GM19328 (cell line): Measurements from ENCODE around the gene PHLPP1.
"Not testable (repeated sequence)": the region's sequence is repeated elsewhere in the genome, so short reads cannot be mapped to it uniquely, and the experiment has no call there.

Experiments used
- ATAC-seq: cut with Tn5 transposase; IDR thresholded peaks from one replicate; pipeline ENCODE4 v1.9.1; 2021; ENCODE audit warnings: mild to moderate bottlenecking, moderate library complexity; ENCODE audit not compliant: unreplicated experiment

PHLPP1 gene

DNA sequence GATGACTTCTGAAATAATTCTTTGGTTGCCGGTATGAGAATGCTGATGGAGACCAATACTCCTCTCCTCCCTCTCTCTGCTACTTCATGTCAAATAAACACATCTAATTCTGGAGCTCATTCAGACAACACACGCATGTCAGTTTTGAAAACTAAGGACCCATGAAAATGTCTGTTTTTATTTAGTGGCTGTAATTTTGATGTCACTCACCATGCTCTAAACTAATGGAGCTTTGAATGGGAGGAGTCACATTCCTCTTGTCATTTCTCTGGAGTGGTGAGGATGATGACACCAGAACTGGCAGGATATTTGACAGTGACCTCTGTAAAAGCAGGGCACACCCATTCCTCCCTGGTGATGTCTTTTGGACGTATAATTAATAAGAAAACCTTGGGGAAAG, 163.0 kb downstream of the PHLPP1 start:
- ATAC-seq: no peak

DNA sequence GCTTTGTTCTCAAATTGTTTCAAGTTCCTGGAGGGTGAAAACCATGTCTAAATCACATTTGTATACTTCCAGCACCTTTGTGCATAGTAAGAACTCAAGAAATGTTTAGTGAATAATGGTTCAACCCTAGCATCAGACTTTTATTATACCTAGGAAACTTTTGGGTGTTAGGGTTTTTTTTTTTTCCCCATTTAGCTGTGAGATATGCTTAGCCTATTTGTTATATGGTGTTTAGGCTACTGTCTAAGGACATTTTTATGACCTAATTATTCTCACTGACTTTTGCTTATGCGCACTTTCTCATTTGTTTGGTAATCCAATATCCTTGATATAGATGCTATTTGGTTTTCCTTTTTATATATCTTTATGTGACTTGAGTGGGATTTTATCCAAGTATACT, 164.7 kb downstream of the PHLPP1 start:
- no peak for ATAC-seq

DNA sequence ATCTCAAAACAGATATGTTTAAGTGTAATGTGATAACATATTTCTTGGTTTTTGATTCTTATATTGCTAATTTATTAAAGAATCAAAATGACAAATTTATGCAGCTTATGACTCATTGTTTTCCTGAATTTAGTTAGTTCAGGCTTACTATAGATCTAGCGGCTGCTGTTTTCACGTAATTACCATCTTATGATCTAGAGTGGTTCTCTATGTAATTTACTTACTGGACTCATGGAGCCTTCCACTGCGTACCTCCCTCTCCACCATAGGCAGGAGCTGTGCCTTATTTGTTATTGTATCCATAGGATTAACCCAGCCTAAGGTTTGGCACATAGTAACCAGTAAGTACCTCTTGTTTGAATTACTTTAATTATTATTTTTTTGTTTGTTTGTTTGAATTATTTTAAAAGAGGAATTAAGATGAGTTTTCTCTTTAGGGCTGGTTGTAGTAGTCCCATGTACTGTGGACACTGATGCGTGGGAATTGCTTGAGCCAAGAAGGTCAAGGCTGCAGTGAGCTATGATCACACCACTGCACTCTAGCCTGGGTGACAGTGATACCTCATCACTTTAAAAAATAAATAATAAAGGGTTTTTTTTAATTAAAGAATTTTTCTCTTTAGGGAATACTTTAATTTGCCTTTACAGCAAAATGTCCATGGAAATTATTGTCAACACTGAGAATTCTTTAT, 165.5 kb downstream of the PHLPP1 start:
- no peak for ATAC-seq

GRCh38 chr18:62881509-62882016, 166.2 kb downstream of the PHLPP1 start:
- no peak for ATAC-seq

GRCh38 chr18:62883937-62884735, 168.8 kb downstream of the PHLPP1 start:
- no peak for ATAC-seq

DNA sequence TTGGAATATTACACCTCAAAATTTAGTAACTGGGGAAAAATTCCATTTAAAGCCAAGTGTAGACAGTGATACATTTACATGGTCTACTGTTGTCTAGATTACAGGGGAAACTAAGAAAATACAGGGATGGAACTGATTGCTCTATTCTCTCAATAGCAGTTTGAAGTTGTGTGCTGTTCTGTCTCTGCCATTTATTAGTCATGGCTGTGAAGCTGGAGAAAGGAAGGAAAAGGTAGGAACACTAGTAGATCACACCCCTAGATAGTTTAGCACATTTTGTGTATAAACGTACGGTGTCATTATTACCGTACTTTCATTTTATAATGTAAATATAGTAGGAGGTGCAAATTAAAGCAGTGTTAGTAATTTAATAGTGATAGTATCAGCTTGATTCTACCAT, 170.5 kb downstream of the PHLPP1 start:
- no peak for ATAC-seq

GRCh38 chr18:62894681-62895390, 179.5 kb downstream of the PHLPP1 start:
- no peak for ATAC-seq

DNA sequence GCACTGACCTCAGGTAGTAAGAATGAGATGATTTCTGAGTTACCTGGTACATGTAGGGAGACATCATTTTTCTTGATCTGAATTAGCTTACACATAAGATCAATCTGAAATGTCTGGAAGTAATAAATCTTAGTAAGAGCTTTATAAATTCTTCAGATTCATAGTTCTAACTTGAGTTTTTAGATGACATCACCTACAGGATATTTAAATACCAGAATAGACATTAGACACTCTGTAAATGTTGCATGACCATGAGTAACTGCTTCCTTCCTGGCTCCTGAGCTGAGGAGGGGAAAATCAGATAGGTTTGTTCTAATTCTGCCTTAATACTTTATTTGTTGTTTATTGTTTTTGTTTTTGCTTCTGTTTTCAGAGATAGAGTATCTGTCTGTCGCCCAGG, 181.8 kb downstream of the PHLPP1 start:
- no peak for ATAC-seq

- no peak for ATAC-seq
These were observed 183.0 kb downstream of the PHLPP1 start for GRCh38 chr18:62898359-62898758.

- ATAC-seq: no peak
These were observed 184.2 kb downstream of the PHLPP1 start for GRCh38 chr18:62899534-62899933.

DNA sequence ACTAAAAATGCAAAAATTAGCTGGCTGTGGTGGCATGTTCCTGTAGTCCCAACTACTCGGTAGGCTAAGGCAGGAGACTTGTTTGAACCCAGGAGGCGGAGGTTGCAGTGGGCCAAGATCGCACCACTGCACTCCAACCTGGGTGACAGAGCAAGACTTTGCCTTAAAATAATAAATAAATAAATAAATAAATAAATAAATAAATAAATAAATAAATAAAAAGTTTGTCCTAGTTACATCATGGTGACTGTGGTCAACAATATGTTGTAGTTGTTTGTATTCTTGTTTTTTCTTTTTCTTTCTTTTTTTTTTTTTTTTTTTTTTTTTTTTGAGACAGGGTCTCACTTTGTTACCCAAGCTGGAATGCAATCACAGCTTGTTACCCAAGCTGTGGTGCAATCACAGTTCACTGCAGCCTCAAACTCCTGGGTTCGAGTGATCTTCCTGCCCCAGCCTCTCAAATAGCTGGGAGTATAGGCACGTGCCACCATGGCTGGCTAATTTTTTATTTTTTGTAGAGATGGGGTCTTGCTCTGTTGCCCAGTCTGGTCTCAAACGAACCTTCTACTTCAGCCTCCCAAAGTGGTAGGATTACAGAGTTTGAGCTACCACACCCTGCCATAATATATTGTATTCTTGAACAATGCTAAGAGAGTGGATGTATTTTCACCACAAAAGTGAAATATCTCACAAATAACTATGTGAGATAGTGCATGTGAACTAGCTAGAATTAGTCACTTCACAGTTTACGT, 185.0 kb downstream of the PHLPP1 start:
- ATAC-seq: no peak

- ATAC-seq: no peak
These were observed 187.4 kb downstream of the PHLPP1 start for GRCh38 chr18:62902776-62903175.

DNA sequence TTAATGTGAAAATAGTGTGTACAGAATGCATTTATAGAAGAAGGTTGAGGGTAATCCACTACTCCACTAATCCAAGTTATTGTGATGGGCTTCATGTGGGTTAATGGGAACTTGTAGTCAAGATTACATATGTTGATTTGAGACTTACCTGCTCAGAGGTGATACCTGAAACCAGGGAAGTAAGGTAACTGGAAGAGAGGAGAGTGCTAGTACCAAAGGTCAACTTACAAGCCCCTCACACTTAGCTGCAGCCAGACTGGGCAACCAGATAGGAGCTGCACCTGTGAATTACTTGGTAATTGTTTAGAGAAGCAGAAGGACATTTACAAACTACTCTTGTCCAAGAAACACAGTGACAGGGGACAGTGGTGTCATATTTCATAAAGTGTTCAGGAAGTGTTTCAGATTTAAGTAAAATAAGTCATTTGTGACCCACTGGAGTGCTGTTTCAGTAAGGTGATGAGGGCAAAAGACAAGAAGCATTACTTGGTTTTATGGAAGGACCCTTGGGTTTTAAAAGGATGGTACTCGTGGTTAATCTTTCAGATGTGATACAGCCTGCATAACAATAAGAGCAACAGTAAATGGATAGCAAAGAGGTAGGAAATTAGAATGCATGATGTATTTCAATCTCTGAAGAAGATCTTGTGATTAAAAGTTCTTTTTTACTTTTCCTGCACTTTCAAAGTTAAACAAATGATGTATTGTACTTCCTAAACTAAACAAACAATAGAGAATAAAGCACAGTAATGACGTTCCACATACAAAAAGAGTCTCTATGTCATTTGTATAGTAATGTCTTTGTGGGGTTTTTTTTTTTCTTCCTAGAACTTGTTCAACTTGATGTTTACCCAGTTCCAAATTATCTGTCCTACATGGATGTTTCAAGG, 189.3 kb downstream of the PHLPP1 start:
- no peak for ATAC-seq

DNA sequence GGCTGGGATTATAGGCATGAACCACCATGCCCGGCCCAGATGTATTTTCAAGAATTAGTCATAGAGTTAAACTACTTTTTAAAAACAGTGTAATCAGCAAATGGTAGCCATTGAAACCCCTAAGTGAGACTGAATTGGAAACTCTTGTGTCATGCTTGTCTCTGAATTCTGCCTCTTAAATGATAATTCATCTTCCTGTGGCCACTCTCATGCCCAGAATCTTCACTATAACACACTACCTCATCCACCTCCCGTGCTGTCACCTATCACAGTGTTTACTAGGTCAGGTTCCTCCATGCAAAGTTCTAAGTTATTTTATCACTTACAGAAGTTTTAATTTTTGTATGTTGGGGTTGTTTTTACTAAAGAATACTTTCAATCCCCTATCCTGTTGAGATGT, 197.5 kb downstream of the PHLPP1 start:
- no peak for ATAC-seq

DNA sequence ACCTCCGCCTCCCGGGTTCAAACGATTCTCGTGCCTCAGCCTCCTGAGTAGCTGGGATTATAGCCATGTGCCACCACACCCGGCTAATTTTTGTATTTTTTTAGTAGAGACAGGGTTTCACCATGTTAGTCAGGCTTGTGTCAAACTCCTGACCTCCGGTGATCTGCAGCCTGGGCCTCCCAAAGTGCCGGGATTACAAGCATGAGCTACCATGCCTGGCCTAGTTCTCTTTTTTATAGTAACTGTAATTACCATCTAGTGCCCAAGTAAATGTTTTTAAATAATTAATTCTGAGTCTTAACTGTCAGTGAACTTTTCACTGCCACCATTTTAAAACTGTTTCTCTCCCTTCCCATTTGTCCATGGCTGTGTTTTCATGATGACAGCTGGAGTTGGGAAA, 198.5 kb downstream of the PHLPP1 start:
- not testable (repeated sequence) for ATAC-seq

- ATAC-seq: no peak
These were observed 199.6 kb downstream of the PHLPP1 start for GRCh38 chr18:62914871-62915392.

DNA sequence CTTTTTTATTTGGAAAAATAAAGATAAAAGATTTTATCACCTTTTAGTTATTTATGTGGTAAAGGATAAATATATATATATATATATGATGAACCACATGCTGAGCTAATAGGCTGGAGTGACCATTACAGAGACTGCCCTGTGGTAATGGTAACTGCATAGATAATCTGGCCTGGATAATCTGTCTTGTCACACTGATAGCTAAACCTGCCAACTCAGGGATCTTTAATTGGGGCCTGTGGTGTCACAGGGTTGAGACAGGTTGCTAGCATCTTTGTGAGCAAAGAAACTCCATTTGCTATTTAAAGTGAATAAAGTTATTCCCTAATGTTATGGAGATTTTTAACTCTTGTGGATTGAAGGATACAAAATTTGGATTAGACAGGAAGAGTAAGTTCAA, 203.0 kb downstream of the PHLPP1 start:
- ATAC-seq: no peak

- ATAC-seq: no peak
These were observed 203.9 kb downstream of the PHLPP1 start for GRCh38 chr18:62919109-62919838.
